Measurements from ENCODE around the gene OCRL. TPM values are rescaled to one million over a fixed set of nuclear protein-coding genes. Genes with fewer than 3 reads are reported as not detected.

The OCRL gene
- total RNA-seq, 1 donor from 2014 or later, result 36.1 TPM

- H3K9me3 ChIP-seq (ENCODE audit: insufficient read depth, low read depth, low read length), result no peaks in the 10 kb centered on the region
- peaks cover 25% of the 10 kb centered on the region for H4K20me1 ChIP-seq (ENCODE audit: insufficient read depth, low read length)
- Mint-ChIP-seq H3K4me3 (ENCODE audit: unreplicated experiment) (no peak overlapping the region), H3K36me3 (ENCODE audit: low read depth, unreplicated experiment) (peaks cover 4% of the 10 kb centered on the region), H3K27me3 (ENCODE audit: low read depth, unreplicated experiment) (no peaks in the 10 kb centered on the region), H3K27ac (ENCODE audit: unreplicated experiment) (no peak overlapping the region), H3K4me1 (ENCODE audit: low read depth, unreplicated experiment) (peaks cover 3% of the 10 kb centered on the region), H3K9me3 (ENCODE audit: unreplicated experiment) (no peaks in the 10 kb centered on the region)
- H3K9ac ChIP-seq (ENCODE audit: low read length), result no peak overlapping the region
- H3K27ac ChIP-seq (ENCODE audit: low read depth, low read length), result no peak overlapping the region
- H2AFZ ChIP-seq (ENCODE audit: low read depth, low read length), result no peak overlapping the region
- no peak for TF ChIP-seq EZH2 (IDR thresholded peaks at IDR 0.05; ENCODE audit: insufficient read depth, low read length)
- TF ChIP-seq, protein P1, sequence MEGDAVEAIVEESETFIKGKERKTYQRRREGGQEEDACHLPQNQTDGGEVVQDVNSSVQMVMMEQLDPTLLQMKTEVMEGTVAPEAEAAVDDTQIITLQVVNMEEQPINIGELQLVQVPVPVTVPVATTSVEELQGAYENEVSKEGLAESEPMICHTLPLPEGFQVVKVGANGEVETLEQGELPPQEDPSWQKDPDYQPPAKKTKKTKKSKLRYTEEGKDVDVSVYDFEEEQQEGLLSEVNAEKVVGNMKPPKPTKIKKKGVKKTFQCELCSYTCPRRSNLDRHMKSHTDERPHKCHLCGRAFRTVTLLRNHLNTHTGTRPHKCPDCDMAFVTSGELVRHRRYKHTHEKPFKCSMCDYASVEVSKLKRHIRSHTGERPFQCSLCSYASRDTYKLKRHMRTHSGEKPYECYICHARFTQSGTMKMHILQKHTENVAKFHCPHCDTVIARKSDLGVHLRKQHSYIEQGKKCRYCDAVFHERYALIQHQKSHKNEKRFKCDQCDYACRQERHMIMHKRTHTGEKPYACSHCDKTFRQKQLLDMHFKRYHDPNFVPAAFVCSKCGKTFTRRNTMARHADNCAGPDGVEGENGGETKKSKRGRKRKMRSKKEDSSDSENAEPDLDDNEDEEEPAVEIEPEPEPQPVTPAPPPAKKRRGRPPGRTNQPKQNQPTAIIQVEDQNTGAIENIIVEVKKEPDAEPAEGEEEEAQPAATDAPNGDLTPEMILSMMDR (IDR thresholded peaks at IDR 0.05; ENCODE audit: insufficient read depth, low read depth, low read length), result no peak
- H3K4me2 ChIP-seq (ENCODE audit: low read length), result no peak overlapping the region
- FAIRE-seq, result peak; percentile 80
- no peak for DNase-seq (ENCODE audit: low read depth)
- no peak overlapping the region for H3K4me3 ChIP-seq (ENCODE audit: insufficient read depth, low read depth, low read length)
- H3K79me2 ChIP-seq (ENCODE audit: insufficient read depth, low read length), result peaks cover 51% of the 10 kb centered on the region
- H3K4me1 ChIP-seq (ENCODE audit: insufficient read depth, low read length), result no peaks in the 10 kb centered on the region
- peaks cover 10% of the 10 kb centered on the region for H3K36me3 ChIP-seq (ENCODE audit: insufficient read depth, low read length)
- no peaks in the 10 kb centered on the region for H3K27me3 ChIP-seq (ENCODE audit: insufficient read depth, low read length)
Observed at GRCh38 chrX:129516402-129516801, 23.7 kb upstream of the OCRL start.

DNA sequence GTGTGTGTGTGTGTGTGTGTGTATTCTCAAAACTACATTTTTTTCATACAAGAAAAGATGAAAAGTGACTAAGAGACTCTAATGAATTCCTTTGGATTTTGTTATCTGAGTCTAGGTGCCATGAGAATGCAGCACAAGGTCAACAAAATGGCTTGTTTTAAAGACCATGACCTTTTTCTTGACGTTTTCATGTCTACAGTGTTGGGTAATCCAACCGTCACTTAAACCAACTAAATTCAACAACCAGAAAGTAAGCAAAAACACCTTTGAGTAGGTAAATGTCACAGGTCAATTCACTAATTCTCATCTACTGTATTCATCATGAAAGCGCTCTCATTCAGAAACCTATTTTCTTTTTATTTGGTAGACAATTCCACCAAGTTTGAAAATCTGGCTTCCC, 19.9 kb upstream of the OCRL start:
- H3K27ac ChIP-seq (ENCODE audit: low read depth, low read length), result no peak overlapping the region
- H3K27me3 ChIP-seq (ENCODE audit: insufficient read depth, low read length), result no peaks in the 10 kb centered on the region
- Mint-ChIP-seq H3K9me3 (ENCODE audit: unreplicated experiment) (no peaks in the 10 kb centered on the region), H3K27ac (ENCODE audit: unreplicated experiment) (no peak overlapping the region), H3K36me3 (ENCODE audit: low read depth, unreplicated experiment) (no peaks in the 10 kb centered on the region), H3K27me3 (ENCODE audit: low read depth, unreplicated experiment) (no peaks in the 10 kb centered on the region), H3K4me1 (ENCODE audit: low read depth, unreplicated experiment) (peaks cover 3% of the 10 kb centered on the region), H3K4me3 (ENCODE audit: unreplicated experiment) (peak overlapping the region; percentile 50)
- no peak overlapping the region for H2AFZ ChIP-seq (ENCODE audit: low read depth, low read length)
- peaks cover 33% of the 10 kb centered on the region for H4K20me1 ChIP-seq (ENCODE audit: insufficient read depth, low read length)
- TF ChIP-seq, protein P1 (IDR thresholded peaks at IDR 0.05; ENCODE audit: insufficient read depth, low read depth, low read length), result no peak
- no peak for TF ChIP-seq EZH2 (IDR thresholded peaks at IDR 0.05; ENCODE audit: insufficient read depth, low read length)
- H3K4me3 ChIP-seq (ENCODE audit: insufficient read depth, low read depth, low read length), result no peak overlapping the region
- H3K9ac ChIP-seq (ENCODE audit: low read length), result no peak overlapping the region
- FAIRE-seq (peak; percentile 23), DNase-seq (ENCODE audit: low read depth) (no peak)
- peaks cover 5% of the 10 kb centered on the region for H3K36me3 ChIP-seq (ENCODE audit: insufficient read depth, low read length)
- H3K4me2 ChIP-seq (ENCODE audit: low read length), result no peak overlapping the region
- H3K4me1 ChIP-seq (ENCODE audit: insufficient read depth, low read length), result no peaks in the 10 kb centered on the region
- no peaks in the 10 kb centered on the region for H3K9me3 ChIP-seq (ENCODE audit: insufficient read depth, low read depth, low read length)
- H3K79me2 ChIP-seq (ENCODE audit: insufficient read depth, low read length), result peaks cover 59% of the 10 kb centered on the region

- DNase-seq (ENCODE audit: low read depth), result peak; percentile 48
- Histone ChIP-seq H4K20me1 (ENCODE audit: insufficient read depth, low read length) (peaks cover 29% of the 10 kb centered on the region), H3K27ac (ENCODE audit: low read depth, low read length) (peak overlapping the region; percentile 38), H3K4me2 (ENCODE audit: low read length) (peak overlapping the region; percentile 88), H2AFZ (ENCODE audit: low read depth, low read length) (no peak overlapping the region), H3K9me3 (ENCODE audit: insufficient read depth, low read depth, low read length) (no peaks in the 10 kb centered on the region), H3K27me3 (ENCODE audit: insufficient read depth, low read length) (no peaks in the 10 kb centered on the region), H3K4me1 (ENCODE audit: insufficient read depth, low read length) (no peaks in the 10 kb centered on the region), H3K4me3 (ENCODE audit: insufficient read depth, low read depth, low read length) (peak overlapping the region; percentile 75), H3K9ac (ENCODE audit: low read length) (peak overlapping the region; percentile 91), H3K36me3 (ENCODE audit: insufficient read depth, low read length) (no peaks in the 10 kb centered on the region), H3K79me2 (ENCODE audit: insufficient read depth, low read length) (peaks cover 46% of the 10 kb centered on the region)
- no peaks in the 10 kb centered on the region for H3K27me3 Mint-ChIP-seq (ENCODE audit: low read depth, unreplicated experiment)
- peak overlapping the region; percentile 62 for H3K27ac Mint-ChIP-seq (ENCODE audit: unreplicated experiment)
- peak overlapping the region; percentile 90 for H3K4me3 Mint-ChIP-seq (ENCODE audit: unreplicated experiment)
- H3K36me3 Mint-ChIP-seq (ENCODE audit: low read depth, unreplicated experiment), result no peaks in the 10 kb centered on the region
- TF ChIP-seq EZH2 (IDR thresholded peaks at IDR 0.05; ENCODE audit: insufficient read depth, low read length), result no peak
- TF ChIP-seq, protein P1 (IDR thresholded peaks at IDR 0.05; ENCODE audit: insufficient read depth, low read depth, low read length), result no peak
- no peaks in the 10 kb centered on the region for H3K9me3 Mint-ChIP-seq (ENCODE audit: unreplicated experiment)
- FAIRE-seq, result peak; percentile 5
- peaks cover 3% of the 10 kb centered on the region for H3K4me1 Mint-ChIP-seq (ENCODE audit: low read depth, unreplicated experiment)
Observed at GRCh38 chrX:129522184-129523078, 17.6 kb upstream of the OCRL start.
